Breast epithelium (tissue), 4 donors: Measurements from ENCODE around the gene RNF149. TPM values are rescaled to one million over a fixed set of nuclear protein-coding genes. Genes with fewer than 3 reads are reported as not detected.

ENCODE experiments used
- DNase-seq, 2 donors: peaks; one replicate each; pipeline ENCODE4 v3.0.0-alpha.2; 2019; ENCODE audit warnings: low spot score in 2 of 2
- H3K27ac ChIP-seq, 2 donors: fragments of 200-600 bp; sonication (generic) in 1 of 2; one replicate each; pipeline ENCODE4 v1.5.1; 2016 to 2019; ENCODE audit warnings: mild to moderate bottlenecking in 1 of 2
- H3K27me3 ChIP-seq, 2 donors: fragments of 200-600 bp; sonication (generic) in 1 of 2; one replicate each; pipeline versions ENCODE4 v1.5.1 to v1.6.0; 2017 to 2019; ENCODE audit warnings: control low read depth in 1 of 2, mild to moderate bottlenecking in 1 of 2
- H3K36me3 ChIP-seq: fragments of 200-600 bp; one replicate; pipeline ENCODE4 v1.5.1; 2019
- H3K4me1 ChIP-seq, 2 donors: fragments of 200-600 bp; sonication (generic); one replicate each; pipeline ENCODE4 v1.5.1; 2016 to 2019; ENCODE audit warnings: control low read depth in 1 of 2
- H3K4me3 ChIP-seq, 3 donors: fragments of 200-600 bp; sonication (generic); 1 replicate in 2 of 3; 2 replicates in 1 of 3; pipeline ENCODE4 v1.5.1; 2016 to 2019; ENCODE audit warnings: mild to moderate bottlenecking in 3 of 3, moderate library complexity in 2 of 3
- H3K9me3 ChIP-seq, 2 donors: fragments of 200-600 bp; sonication (generic) in 1 of 2; one replicate each; pipeline ENCODE4 v1.5.1; 2016 to 2019; ENCODE audit warnings: control low read depth in 1 of 2
- POLR2A ChIP-seq: fragments of 450-650 bp; IDR thresholded peaks from one replicate; pipeline ENCODE4 v1.6.1; 2016; ENCODE audit warnings: antibody characterized with exemption, mild to moderate bottlenecking, moderate library complexity
- POLR2AphosphoS5 ChIP-seq, 3 donors: sonication (generic); formaldehyde crosslinking; IDR thresholded peaks; one replicate each; pipeline ENCODE4 v1.6.1; 2017; ENCODE audit warnings: antibody characterized with exemption in 3 of 3
- intact Hi-C: fragments of 100-400 bp; cut with DNase I; formaldehyde crosslinking; loops from one replicate; pipeline ENCODE4 v1.15.1; 2023; ENCODE audit warnings: low total_unique reads
- total RNA-seq, 3 donors: library from RNA; depleted of rRNA; stranded (reverse); fragments of >200 nt; gene quantifications; one replicate each; pipeline ENCODE4 v1.1.0, GENCODE V29; 2016
- TF ChIP-seq, protein P1 (sequence below), 3 donors: fragments of 450-650 bp; IDR thresholded peaks; one replicate each; pipeline ENCODE4 v1.5.1; 2016 to 2017; ENCODE audit warnings: antibody characterized with exemption in 3 of 3, mild to moderate bottlenecking in 3 of 3, moderate library complexity in 3 of 3

RNF149 gene
- total RNA-seq, 3 donors from 2014 or later: 65.6 to 101 (median 75.4) TPM

DNA sequence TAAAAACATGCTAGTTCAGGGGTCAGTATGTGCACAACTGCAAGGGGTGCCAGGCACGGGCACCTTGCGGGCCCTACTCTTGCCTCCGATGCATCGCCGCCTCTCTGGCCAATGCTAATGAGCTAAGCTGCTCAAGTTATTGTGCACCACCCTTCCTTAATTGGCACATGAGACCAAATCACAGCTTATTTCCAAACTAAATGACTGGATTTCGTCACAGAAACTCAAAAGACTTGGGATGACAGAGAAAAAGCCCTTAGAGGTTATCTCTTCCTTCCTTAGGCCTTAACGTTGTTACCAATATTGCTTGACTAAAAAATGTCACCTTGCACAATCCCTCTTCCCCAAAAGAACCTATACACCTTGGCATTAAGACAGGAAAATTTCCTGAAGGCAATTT is 7.7 kb downstream of the RNF149 start:
- TF ChIP-seq POLR2AphosphoS5 (IDR thresholded peaks at IDR 0.05) (no peak), POLR2A (no peak)
- TF ChIP-seq, protein P1, sequence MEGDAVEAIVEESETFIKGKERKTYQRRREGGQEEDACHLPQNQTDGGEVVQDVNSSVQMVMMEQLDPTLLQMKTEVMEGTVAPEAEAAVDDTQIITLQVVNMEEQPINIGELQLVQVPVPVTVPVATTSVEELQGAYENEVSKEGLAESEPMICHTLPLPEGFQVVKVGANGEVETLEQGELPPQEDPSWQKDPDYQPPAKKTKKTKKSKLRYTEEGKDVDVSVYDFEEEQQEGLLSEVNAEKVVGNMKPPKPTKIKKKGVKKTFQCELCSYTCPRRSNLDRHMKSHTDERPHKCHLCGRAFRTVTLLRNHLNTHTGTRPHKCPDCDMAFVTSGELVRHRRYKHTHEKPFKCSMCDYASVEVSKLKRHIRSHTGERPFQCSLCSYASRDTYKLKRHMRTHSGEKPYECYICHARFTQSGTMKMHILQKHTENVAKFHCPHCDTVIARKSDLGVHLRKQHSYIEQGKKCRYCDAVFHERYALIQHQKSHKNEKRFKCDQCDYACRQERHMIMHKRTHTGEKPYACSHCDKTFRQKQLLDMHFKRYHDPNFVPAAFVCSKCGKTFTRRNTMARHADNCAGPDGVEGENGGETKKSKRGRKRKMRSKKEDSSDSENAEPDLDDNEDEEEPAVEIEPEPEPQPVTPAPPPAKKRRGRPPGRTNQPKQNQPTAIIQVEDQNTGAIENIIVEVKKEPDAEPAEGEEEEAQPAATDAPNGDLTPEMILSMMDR (IDR thresholded peaks at IDR 0.05): no peak
- intact Hi-C loops: loop anchor here (1.0 kb wide), 1 partner anchor 23 kb away; no protein-coding TSS in a partner anchor
- H3K4me1 ChIP-seq: peaks cover 0 to 14% of the 10 kb centered on the region in 2 donors
- no peaks in the 10 kb centered on the region for H3K27me3 ChIP-seq
- H3K9me3 ChIP-seq: no peaks in the 10 kb centered on the region
- H3K36me3 ChIP-seq: no peaks in the 10 kb centered on the region
- no peak overlapping the region for H3K4me3 ChIP-seq
- no peak for DNase-seq
- no peak overlapping the region for H3K27ac ChIP-seq

DNA sequence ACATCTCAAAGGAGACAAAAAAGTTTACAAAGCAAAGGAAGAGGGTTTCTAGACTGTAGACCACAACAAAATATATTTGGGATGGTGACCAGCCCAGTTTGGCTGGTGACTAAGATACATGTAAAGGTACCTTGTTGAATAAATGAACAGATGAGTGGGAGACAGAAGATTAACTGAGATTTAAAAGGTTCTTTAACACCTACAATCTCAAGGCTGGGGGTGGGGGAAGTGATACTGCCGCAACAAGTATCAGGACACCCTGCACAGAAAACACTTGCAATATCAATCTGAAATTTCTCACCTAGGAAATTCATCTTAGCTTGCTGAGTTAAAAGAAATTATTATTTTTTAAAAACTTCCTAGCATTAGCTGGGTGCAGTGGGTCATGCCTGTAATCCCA is 8.3 kb downstream of the RNF149 start:
- no peak for DNase-seq
- TF ChIP-seq POLR2A: no peak
- TF ChIP-seq POLR2AphosphoS5 (IDR thresholded peaks at IDR 0.05): no peak
- TF ChIP-seq, protein P1 (IDR thresholded peaks at IDR 0.05): no peak
- intact Hi-C loops: loop anchor here (1.0 kb wide), 1 partner anchor 22 kb away; no protein-coding TSS in a partner anchor
- no peaks in the 10 kb centered on the region for H3K36me3 ChIP-seq
- no peaks in the 10 kb centered on the region for H3K9me3 ChIP-seq
- peaks cover 0 to 8% of the 10 kb centered on the region in 2 donors for H3K4me1 ChIP-seq
- H3K27ac ChIP-seq: no peak overlapping the region
- H3K4me3 ChIP-seq: no peak overlapping the region
- H3K27me3 ChIP-seq: no peaks in the 10 kb centered on the region

DNA sequence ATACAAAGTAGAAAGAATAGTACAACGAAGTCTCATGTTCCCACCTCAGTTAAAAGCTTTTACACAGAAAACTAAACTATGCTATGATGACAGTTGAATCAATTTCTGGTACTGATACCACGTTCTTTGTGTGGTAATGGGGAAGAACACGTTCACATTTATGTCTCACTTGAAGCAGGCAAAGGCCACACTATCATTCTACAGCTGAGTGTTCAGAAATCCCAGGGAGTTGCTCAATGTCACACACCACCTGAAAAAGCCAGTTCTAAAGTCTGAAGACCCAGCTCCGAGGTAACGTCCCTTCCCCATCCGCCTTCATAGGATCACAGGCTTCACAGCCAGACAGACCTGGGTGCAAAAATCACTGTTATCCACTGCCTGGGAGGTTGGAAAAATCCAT is 8.9 kb downstream of the RNF149 start:
- no peaks in the 10 kb centered on the region for H3K27me3 ChIP-seq
- intact Hi-C loops: loop anchor here (1.0 kb wide), 1 partner anchor 21 kb away; no protein-coding TSS in a partner anchor
- H3K9me3 ChIP-seq: no peaks in the 10 kb centered on the region
- no peak overlapping the region for H3K4me3 ChIP-seq
- H3K4me1 ChIP-seq: peaks cover 0 to 6% of the 10 kb centered on the region in 2 donors
- no peak overlapping the region for H3K27ac ChIP-seq
- TF ChIP-seq POLR2AphosphoS5 (IDR thresholded peaks at IDR 0.05): no peak
- no peak for TF ChIP-seq POLR2A
- TF ChIP-seq, protein P1 (IDR thresholded peaks at IDR 0.05): no peak
- no peak for DNase-seq
- H3K36me3 ChIP-seq: no peaks in the 10 kb centered on the region

DNA sequence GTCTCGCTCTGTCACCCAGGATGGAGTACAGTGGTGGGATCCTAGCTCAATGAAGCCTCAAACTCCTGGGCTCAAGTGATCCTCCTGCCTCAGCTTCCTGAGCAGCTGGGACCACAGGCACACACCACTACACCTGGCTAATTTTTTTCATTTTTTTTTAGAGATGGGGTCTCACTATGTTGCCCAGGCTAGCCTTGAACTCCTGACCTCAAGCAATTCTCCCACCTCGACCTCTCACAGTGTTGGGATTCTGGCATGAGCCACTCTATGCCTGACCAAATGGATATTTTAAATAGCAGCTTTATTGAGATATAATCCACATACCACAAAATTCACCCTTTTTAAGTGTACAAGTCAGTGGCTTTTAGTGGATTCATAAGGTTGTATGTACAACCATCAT is 11.1 kb downstream of the RNF149 start:
- Histone ChIP-seq H3K27me3 (no peaks in the 10 kb centered on the region), H3K4me1 (peaks cover 0 to 6% of the 10 kb centered on the region in 2 donors), H3K9me3 (no peaks in the 10 kb centered on the region), H3K36me3 (no peaks in the 10 kb centered on the region), H3K4me3 (no peak overlapping the region), H3K27ac (no peak overlapping the region)
- intact Hi-C loops: no loop called here
- DNase-seq: no peak
- TF ChIP-seq POLR2AphosphoS5 (IDR thresholded peaks at IDR 0.05) (no peak), POLR2A (no peak)
- TF ChIP-seq, protein P1 (IDR thresholded peaks at IDR 0.05): no peak

DNA sequence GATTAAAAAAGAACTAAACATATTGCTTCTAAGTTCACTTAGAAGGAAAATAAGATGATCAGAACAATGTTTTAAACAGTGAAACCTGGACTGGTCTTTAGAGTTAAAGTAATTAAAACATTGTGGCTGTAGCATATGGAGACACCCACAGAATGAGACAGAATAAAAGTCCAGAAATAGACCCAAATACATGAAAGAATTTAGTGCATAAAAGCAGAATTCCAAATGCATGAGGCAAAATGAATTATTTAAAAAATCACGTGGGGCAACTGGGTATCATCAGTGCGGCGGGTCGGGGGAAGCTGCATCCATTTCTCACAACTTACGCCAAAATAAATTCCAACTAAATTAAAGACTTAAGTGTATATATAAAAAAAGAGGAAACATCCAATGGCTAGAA is 12.1 kb downstream of the RNF149 start:
- Histone ChIP-seq H3K4me3 (no peak overlapping the region), H3K36me3 (no peaks in the 10 kb centered on the region), H3K4me1 (peaks cover 0 to 6% of the 10 kb centered on the region in 2 donors), H3K27me3 (no peaks in the 10 kb centered on the region), H3K9me3 (no peaks in the 10 kb centered on the region), H3K27ac (no peak overlapping the region)
- no peak for DNase-seq
- intact Hi-C loops: no loop called here
- TF ChIP-seq POLR2AphosphoS5 (IDR thresholded peaks at IDR 0.05) (no peak), POLR2A (no peak)
- TF ChIP-seq, protein P1 (IDR thresholded peaks at IDR 0.05): no peak
